ENCODE measurements around the gene DGKD. TPM values are rescaled to one million over a fixed set of nuclear protein-coding genes. Genes with fewer than 3 reads are reported as not detected.

The DGKD gene
- total RNA-seq, 1 donor from 2014 or later = 72.5 TPM

- H3K27me3 Mint-ChIP-seq = no peaks in the 10 kb centered on the region
- H3K4me1 Mint-ChIP-seq (ENCODE audit: unreplicated experiment) = no peaks in the 10 kb centered on the region
- H3K4me3 Mint-ChIP-seq = no peak overlapping the region
- H3K9me3 Mint-ChIP-seq = peaks cover 9% of the 10 kb centered on the region
- peaks cover 37% of the 10 kb centered on the region for H3K36me3 Mint-ChIP-seq
- H3K27ac Mint-ChIP-seq = no peak overlapping the region
- no peak for TF ChIP-seq CTCF (conservative IDR thresholded peaks at IDR 0.05)
- no peak for DNase-seq (ENCODE audit: extremely low spot score, unreplicated experiment)
These were observed 143.4 kb downstream of the DGKD start for GRCh38 chr2:233497692-233498091.

GRCh38 chr2:233498126-233498525, 143.8 kb downstream of the DGKD start:
- Mint-ChIP-seq H3K27ac (no peak overlapping the region), H3K4me1 (ENCODE audit: unreplicated experiment) (no peaks in the 10 kb centered on the region), H3K27me3 (no peaks in the 10 kb centered on the region), H3K4me3 (no peak overlapping the region), H3K36me3 (peaks cover 38% of the 10 kb centered on the region), H3K9me3 (peaks cover 12% of the 10 kb centered on the region)
- no peak for TF ChIP-seq CTCF (conservative IDR thresholded peaks at IDR 0.05)
- DNase-seq (ENCODE audit: extremely low spot score, unreplicated experiment) = no peak

GRCh38 chr2:233499928-233500327, 145.6 kb downstream of the DGKD start:
- DNase-seq (ENCODE audit: extremely low spot score, unreplicated experiment) = no peak
- no peaks in the 10 kb centered on the region for H3K27me3 Mint-ChIP-seq
- TF ChIP-seq CTCF (conservative IDR thresholded peaks at IDR 0.05) = no peak
- H3K4me3 Mint-ChIP-seq = no peak overlapping the region
- peaks cover 22% of the 10 kb centered on the region for H3K9me3 Mint-ChIP-seq
- H3K36me3 Mint-ChIP-seq = peaks cover 56% of the 10 kb centered on the region
- H3K4me1 Mint-ChIP-seq (ENCODE audit: unreplicated experiment) = no peaks in the 10 kb centered on the region
- H3K27ac Mint-ChIP-seq = no peak overlapping the region

- no peak overlapping the region for H3K27ac Mint-ChIP-seq
- H3K4me1 Mint-ChIP-seq (ENCODE audit: unreplicated experiment) = no peaks in the 10 kb centered on the region
- DNase-seq (ENCODE audit: extremely low spot score, unreplicated experiment) = no peak
- peaks cover 62% of the 10 kb centered on the region for H3K36me3 Mint-ChIP-seq
- no peak for TF ChIP-seq CTCF (conservative IDR thresholded peaks at IDR 0.05)
- peaks cover 22% of the 10 kb centered on the region for H3K9me3 Mint-ChIP-seq
- H3K27me3 Mint-ChIP-seq = no peaks in the 10 kb centered on the region
- H3K4me3 Mint-ChIP-seq = no peak overlapping the region
These were observed 147.1 kb downstream of the DGKD start for GRCh38 chr2:233501198-233502076.

GRCh38 chr2:233503481-233503880, 149.2 kb downstream of the DGKD start:
- Mint-ChIP-seq H3K4me3 (no peak overlapping the region), H3K36me3 (peaks cover 62% of the 10 kb centered on the region), H3K27ac (no peak overlapping the region), H3K9me3 (peaks cover 22% of the 10 kb centered on the region), H3K4me1 (ENCODE audit: unreplicated experiment) (no peaks in the 10 kb centered on the region), H3K27me3 (no peaks in the 10 kb centered on the region)
- TF ChIP-seq CTCF (conservative IDR thresholded peaks at IDR 0.05) = no peak
- DNase-seq (ENCODE audit: extremely low spot score, unreplicated experiment) = no peak
